ENCODE results near the gene SRC.
"Not testable (repeated sequence)": the region's sequence is repeated elsewhere in the genome, so short reads cannot be mapped to it uniquely, and the experiment has no call there.

The SRC gene

DNA sequence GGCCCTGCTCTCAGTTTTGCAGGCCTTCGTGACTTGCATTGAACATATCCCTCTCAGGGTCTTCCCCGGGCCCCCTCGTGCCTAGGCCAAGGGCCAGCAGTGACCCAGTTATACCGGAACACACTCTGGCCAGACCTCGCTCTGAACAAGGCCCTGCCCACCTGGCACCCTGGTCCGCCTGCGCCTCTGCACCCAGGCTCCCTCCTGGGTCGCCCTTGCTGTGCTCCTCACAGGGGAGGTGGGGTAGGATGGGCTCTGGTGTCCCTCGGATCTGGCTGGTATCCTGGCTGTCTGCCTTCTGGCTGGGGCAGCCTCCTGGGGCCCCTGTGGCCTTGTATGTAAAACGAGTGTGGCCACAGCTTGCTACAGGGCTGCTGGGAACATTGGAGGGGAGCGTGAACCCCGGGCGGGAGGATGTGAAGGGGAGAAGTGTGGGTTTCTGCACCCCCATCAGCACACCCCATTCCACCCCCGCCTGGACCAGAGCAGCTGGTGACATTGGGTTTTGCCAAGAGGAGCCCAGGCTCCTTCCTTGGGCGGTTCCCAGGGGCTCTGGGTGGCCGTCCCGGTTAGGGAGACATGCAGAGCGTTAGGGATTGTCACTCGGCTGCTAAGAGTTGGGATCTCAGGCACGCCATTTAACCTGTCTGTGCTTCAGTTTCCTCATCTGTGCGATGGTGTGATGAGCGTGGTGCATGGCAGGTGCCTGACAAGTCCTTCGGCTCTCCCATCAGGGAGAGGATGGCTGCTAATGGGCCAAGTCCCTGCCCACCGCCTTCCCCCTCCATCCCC, 17.5 kb downstream of the SRC start:
- DNase-seq, result no peak
- TF ChIP-seq POLR2A (IDR thresholded peaks at IDR 0.05; ENCODE audit: low read length), result no peak

GRCh38 chr20:37364013-37364926, 18.3 kb downstream of the SRC start:
- DNase-seq, result no peak
- no peak for TF ChIP-seq POLR2A (IDR thresholded peaks at IDR 0.05; ENCODE audit: low read length)
- no peak for TF ChIP-seq GATA1 (IDR thresholded peaks at IDR 0.05; ENCODE audit: low read depth, low read length)

GRCh38 chr20:37364927-37365272, 19.0 kb downstream of the SRC start:
- no peak for TF ChIP-seq GATA1 (IDR thresholded peaks at IDR 0.05; ENCODE audit: low read depth, low read length)
- TF ChIP-seq POLR2A (IDR thresholded peaks at IDR 0.05; ENCODE audit: low read length), result no peak
- DNase-seq, result no peak

DNA sequence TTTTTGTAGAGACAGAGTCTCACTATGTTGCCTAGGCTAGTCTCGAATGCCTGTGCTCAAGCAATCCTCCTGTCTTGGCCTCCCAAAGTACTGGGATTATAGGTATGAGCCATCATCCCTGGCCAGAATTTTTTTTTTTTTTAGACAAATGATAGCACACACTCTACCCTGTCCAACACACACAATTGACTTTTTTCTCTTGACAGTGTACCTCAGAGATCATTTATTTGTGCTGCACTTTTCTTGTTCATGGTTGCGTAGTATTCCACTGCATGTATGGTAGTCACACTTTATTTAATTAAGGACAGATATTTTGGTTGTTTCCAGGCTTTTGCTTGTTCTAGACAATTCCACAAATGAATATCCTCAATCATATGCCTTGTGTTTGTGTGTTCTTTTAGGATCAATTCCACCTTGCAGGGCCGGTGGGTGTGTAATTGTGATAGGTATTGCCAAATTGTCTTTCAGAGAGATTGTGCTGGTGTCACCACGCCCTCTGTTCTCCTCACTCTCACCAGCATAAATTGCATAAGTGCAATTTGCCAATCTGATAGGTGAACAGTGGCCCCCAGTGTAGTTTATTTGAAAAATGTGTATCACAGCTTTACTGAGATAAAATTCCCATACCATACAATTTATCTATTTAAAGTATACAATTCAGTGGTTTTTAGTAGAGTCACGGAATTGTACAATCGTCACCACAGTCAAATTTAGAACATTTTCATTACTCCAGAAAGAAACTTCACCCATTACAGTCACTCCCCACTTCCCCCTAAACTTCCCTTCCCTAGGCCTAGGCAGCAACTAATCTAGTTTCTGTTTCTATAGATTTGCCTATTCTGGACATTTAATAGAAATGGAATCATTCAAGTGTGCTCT, 20.1 kb downstream of the SRC start:
- TF ChIP-seq POLR2A (IDR thresholded peaks at IDR 0.05; ENCODE audit: low read length) (no peak), GATA1 (IDR thresholded peaks at IDR 0.05; ENCODE audit: low read depth, low read length) (no peak)

DNA sequence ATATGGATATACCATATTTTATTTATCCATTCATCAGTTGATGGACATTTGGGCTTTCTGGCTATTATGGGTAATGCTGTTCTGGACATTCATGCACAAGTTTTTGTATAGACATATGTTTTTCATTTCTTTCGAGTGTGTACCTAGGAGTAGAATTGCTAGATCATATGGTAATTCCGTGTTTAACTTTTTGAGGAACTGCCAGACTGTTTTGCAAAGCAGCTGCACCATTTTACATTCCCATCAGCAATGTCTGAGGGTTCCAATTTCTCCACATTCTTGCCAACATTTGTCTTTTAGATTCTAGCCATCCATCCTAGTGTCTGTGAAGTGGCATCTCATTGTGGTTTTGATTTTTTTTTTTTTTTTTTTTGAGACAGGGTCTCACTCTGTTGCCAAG, 20.8 kb downstream of the SRC start:
- no peak for DNase-seq
- TF ChIP-seq POLR2A (IDR thresholded peaks at IDR 0.05; ENCODE audit: low read length) (no peak), GATA1 (IDR thresholded peaks at IDR 0.05; ENCODE audit: low read depth, low read length) (no peak)

More for the DNA sequence above, 20.1 kb downstream of the SRC start:
- no peak for DNase-seq

GRCh38 chr20:37369846-37370245, 23.9 kb downstream of the SRC start:
- no peak for DNase-seq
- TF ChIP-seq GATA1 (IDR thresholded peaks at IDR 0.05; ENCODE audit: low read depth, low read length) (no peak), POLR2A (IDR thresholded peaks at IDR 0.05; ENCODE audit: low read length) (no peak)

- not testable (repeated sequence) for DNase-seq
Measured at GRCh38 chr20:37371845-37372244, 25.9 kb downstream of the SRC start.

GRCh38 chr20:37372441-37372840, 26.5 kb downstream of the SRC start:
- DNase-seq, result no peak
- TF ChIP-seq GATA1 (IDR thresholded peaks at IDR 0.05; ENCODE audit: low read depth, low read length) (no peak), POLR2A (IDR thresholded peaks at IDR 0.05; ENCODE audit: low read length) (no peak)

GRCh38 chr20:37373020-37373598, 27.2 kb downstream of the SRC start:
- TF ChIP-seq GATA1 (IDR thresholded peaks at IDR 0.05; ENCODE audit: low read depth, low read length), result no peak
- TF ChIP-seq POLR2A (IDR thresholded peaks at IDR 0.05; ENCODE audit: low read length), result no peak
- no peak for DNase-seq

GRCh38 chr20:37375227-37375626, 29.3 kb downstream of the SRC start:
- DNase-seq, result no peak
- TF ChIP-seq GATA1 (IDR thresholded peaks at IDR 0.05; ENCODE audit: low read depth, low read length) (no peak), POLR2A (IDR thresholded peaks at IDR 0.05; ENCODE audit: low read length) (no peak)

GRCh38 chr20:37376324-37376723, 30.4 kb downstream of the SRC start:
- TF ChIP-seq POLR2A (IDR thresholded peaks at IDR 0.05; ENCODE audit: low read length) (no peak), GATA1 (IDR thresholded peaks at IDR 0.05; ENCODE audit: low read depth, low read length) (no peak)
- DNase-seq, result no peak

- no peak for DNase-seq
- TF ChIP-seq GATA1 (IDR thresholded peaks at IDR 0.05; ENCODE audit: low read depth, low read length) (no peak), POLR2A (IDR thresholded peaks at IDR 0.05; ENCODE audit: low read length) (no peak)
Measured at GRCh38 chr20:37376791-37377190, 30.9 kb downstream of the SRC start.

DNA sequence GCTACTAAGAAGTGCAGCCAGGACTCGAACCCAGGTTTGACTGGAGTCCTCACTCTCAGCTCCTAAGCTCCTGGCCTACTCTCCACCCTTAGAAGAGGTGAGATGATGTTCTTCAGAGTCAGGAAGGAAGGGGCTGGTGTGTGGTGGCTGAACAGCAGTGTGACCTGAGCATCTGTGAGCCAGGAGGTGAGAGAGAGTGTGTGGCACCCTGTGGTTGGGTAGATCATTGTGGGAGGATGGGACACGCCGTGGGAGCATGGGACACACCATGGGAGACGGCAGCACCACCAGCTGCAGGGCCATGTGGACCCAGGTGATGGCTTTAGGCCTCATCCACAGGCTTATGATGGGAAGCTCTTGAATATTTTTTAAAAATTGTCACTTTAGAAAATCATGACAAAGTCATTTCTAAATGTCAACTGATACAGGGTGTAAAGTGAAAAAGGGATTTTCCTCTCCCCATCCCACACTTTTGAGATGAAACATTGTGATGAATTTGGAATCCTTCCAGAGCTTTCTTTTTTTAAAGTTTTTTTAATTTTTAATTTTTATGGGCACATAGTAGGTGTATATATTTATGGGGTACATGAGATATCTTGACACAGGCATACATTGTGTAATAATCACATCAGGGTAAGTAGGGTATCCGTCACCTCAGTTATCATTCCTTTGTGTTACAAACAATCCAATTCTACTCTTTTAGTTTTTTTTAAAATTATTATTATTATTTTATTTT, 31.6 kb downstream of the SRC start:
- TF ChIP-seq POLR2A (IDR thresholded peaks at IDR 0.05; ENCODE audit: low read length) (no peak), GATA1 (IDR thresholded peaks at IDR 0.05; ENCODE audit: low read depth, low read length) (no peak)
- no peak for DNase-seq

Measured in erythroblast (primary cell).